ENCODE data around the gene KIFC3. TPM values are rescaled to one million over a fixed set of nuclear protein-coding genes. Genes with fewer than 3 reads are reported as not detected.

Gene KIFC3
- total RNA-seq, 1 experiment from 2014 or later, result 64.6 TPM

- CTCF ChIA-PET, result interaction anchor here (0.6 kb wide), 1 partner anchor 82 kb away, joined by 4 read pairs; no protein-coding TSS in a partner anchor
- Mint-ChIP-seq H3K9me3 (ENCODE audit: low read depth, unreplicated experiment) (no peaks in the 10 kb centered on the region), H3K4me1 (ENCODE audit: low read depth, unreplicated experiment) (peaks cover 66% of the 10 kb centered on the region), H3K27me3 (ENCODE audit: unreplicated experiment) (no peaks in the 10 kb centered on the region), H3K4me3 (ENCODE audit: low read depth, unreplicated experiment) (peak overlapping the region; percentile 76), H3K27ac (ENCODE audit: unreplicated experiment) (peak overlapping the region; percentile 91), H3K36me3 (ENCODE audit: insufficient read depth, unreplicated experiment) (peaks cover 35% of the 10 kb centered on the region)
- intact Hi-C loops (cut with micrococcal nuclease; ENCODE audit: unreplicated experiment), result no loop called here
- no peak for DNase-seq
- TF ChIP-seq CTCF (IDR thresholded peaks at IDR 0.05; ENCODE audit: unreplicated experiment), result no peak
- no TSS peak for BruUV-seq (replicated peaks)
These were observed 1.1 kb upstream of the KIFC3 start for GRCh38 chr16:57803134-57803990.

GRCh38 chr16:57801809-57802340, 416 bp downstream of the KIFC3 start:
- BruUV-seq (replicated peaks), result no TSS peak
- intact Hi-C loops (cut with micrococcal nuclease; ENCODE audit: unreplicated experiment), result no loop called here
- Mint-ChIP-seq H3K9me3 (ENCODE audit: low read depth, unreplicated experiment) (no peaks in the 10 kb centered on the region), H3K36me3 (ENCODE audit: insufficient read depth, unreplicated experiment) (peaks cover 46% of the 10 kb centered on the region), H3K27ac (ENCODE audit: unreplicated experiment) (peak overlapping the region; percentile 24), H3K27me3 (ENCODE audit: unreplicated experiment) (no peaks in the 10 kb centered on the region), H3K4me1 (ENCODE audit: low read depth, unreplicated experiment) (peaks cover 62% of the 10 kb centered on the region), H3K4me3 (ENCODE audit: low read depth, unreplicated experiment) (peak overlapping the region; percentile 76)
- TF ChIP-seq CTCF (IDR thresholded peaks at IDR 0.05; ENCODE audit: unreplicated experiment), result no peak
- CTCF ChIA-PET, result interaction anchor here (1.3 kb wide), 1 partner anchor 211 kb away, joined by 5 read pairs; no protein-coding TSS in a partner anchor
- DNase-seq, result peak; percentile 56

- H3K27me3 Mint-ChIP-seq (ENCODE audit: unreplicated experiment), result no peaks in the 10 kb centered on the region
- H3K4me3 Mint-ChIP-seq (ENCODE audit: low read depth, unreplicated experiment), result peak overlapping the region; percentile 76
- peak; percentile 62 for DNase-seq
- H3K9me3 Mint-ChIP-seq (ENCODE audit: low read depth, unreplicated experiment), result no peaks in the 10 kb centered on the region
- intact Hi-C loops (cut with micrococcal nuclease; ENCODE audit: unreplicated experiment), result no loop called here
- peak; percentile 23 for TF ChIP-seq CTCF (IDR thresholded peaks at IDR 0.05; ENCODE audit: unreplicated experiment)
- H3K4me1 Mint-ChIP-seq (ENCODE audit: low read depth, unreplicated experiment), result peaks cover 61% of the 10 kb centered on the region
- H3K27ac Mint-ChIP-seq (ENCODE audit: unreplicated experiment), result peak overlapping the region; percentile 24
- BruUV-seq (replicated peaks), result TSS peak; percentile 19
- H3K36me3 Mint-ChIP-seq (ENCODE audit: insufficient read depth, unreplicated experiment), result peaks cover 49% of the 10 kb centered on the region
- CTCF ChIA-PET, result interaction anchor here (0.6 to 1.3 kb wide), 4 partner anchors 8 to 210 kb away, joined by 3 to 5 read pairs (median 5); no protein-coding TSS in a partner anchor
These were observed 1.0 kb downstream of the KIFC3 start for GRCh38 chr16:57801098-57801808.

Data from Calu3 (cell line).